H9 (cell line): ENCODE results near the gene PKD1. TPM values are rescaled to one million over a fixed set of nuclear protein-coding genes. Genes with fewer than 3 reads are reported as not detected.

Experiments
- DNase-seq: peaks from one replicate; pipeline ENCODE4 v3.0.0-alpha.2; 2017
- H2AFZ ChIP-seq: one replicate; pipeline ENCODE4 v1.6.1; 2013; ENCODE audit warnings: mild to moderate bottlenecking, low read length, control low read depth, moderate library complexity
- H2AK5ac ChIP-seq: 2 replicates; pipeline ENCODE4 v1.6.1; 2013; ENCODE audit warnings: low read length, control low read depth, mixed read lengths; ENCODE audit not compliant: insufficient read length
- H2BK120ac ChIP-seq: one replicate; pipeline ENCODE4 v1.6.1; 2013; ENCODE audit warnings: low read depth, mild to moderate bottlenecking, low read length, control low read depth, inconsistent platforms; ENCODE audit not compliant: poor library complexity, severe bottlenecking
- H2BK12ac ChIP-seq: 2 replicates; pipeline ENCODE4 v1.6.1; 2013; ENCODE audit warnings: low read length, control low read depth, mixed read lengths, low read depth; ENCODE audit not compliant: insufficient read length
- H2BK15ac ChIP-seq: 2 replicates; pipeline ENCODE4 v1.6.1; 2013; ENCODE audit warnings: low read depth, low read length, control low read depth
- H2BK20ac ChIP-seq: one replicate; pipeline ENCODE4 v1.6.1; 2013; ENCODE audit warnings: low read depth, mild to moderate bottlenecking, low read length, control low read depth, inconsistent platforms; ENCODE audit not compliant: poor library complexity, severe bottlenecking
- H2BK5ac ChIP-seq: 2 replicates; pipeline ENCODE4 v1.6.1; 2013; ENCODE audit warnings: low read length, control low read depth, mixed read lengths; ENCODE audit not compliant: insufficient read length
- H3K14ac ChIP-seq: 2 replicates; pipeline ENCODE4 v1.6.1; 2013; ENCODE audit warnings: low read length, control low read depth; ENCODE audit not compliant: insufficient read depth
- H3K18ac ChIP-seq: 2 replicates; pipeline ENCODE4 v1.6.1; 2013; ENCODE audit warnings: low read depth, mild to moderate bottlenecking, mixed read lengths, low read length, control low read depth; ENCODE audit not compliant: insufficient read length
- H3K23ac ChIP-seq: 2 replicates; pipeline ENCODE4 v1.6.1; 2013; ENCODE audit warnings: low read length, control low read depth, mixed read lengths, low read depth; ENCODE audit not compliant: insufficient read length
- H3K23me2 ChIP-seq: 2 replicates; pipeline ENCODE4 v1.6.1; 2013; ENCODE audit warnings: low read depth, mild to moderate bottlenecking, mixed read lengths, low read length, control low read depth; ENCODE audit not compliant: insufficient read length, poor library complexity, severe bottlenecking
- H3K27ac ChIP-seq: 2 replicates; pipeline ENCODE4 v1.5.1; 2013; ENCODE audit warnings: low read length, control low read depth, mixed read lengths, low read depth; ENCODE audit not compliant: insufficient read length
- H3K27me3 ChIP-seq: 2 replicates; pipeline ENCODE4 v1.6.1; 2013; ENCODE audit warnings: low read length, control low read depth, inconsistent platforms; ENCODE audit not compliant: insufficient read depth
- H3K4ac ChIP-seq: 2 replicates; pipeline ENCODE4 v1.6.1; 2013; ENCODE audit warnings: low read depth, mild to moderate bottlenecking, control low read depth, inconsistent platforms, low read length, moderate library complexity
- H3K4me1 ChIP-seq: 2 replicates; pipeline ENCODE4 v1.6.1; 2013; ENCODE audit warnings: low read length, control low read depth, inconsistent platforms; ENCODE audit not compliant: insufficient read depth
- H3K4me2 ChIP-seq: 2 replicates; pipeline ENCODE4 v1.6.1; 2013; ENCODE audit warnings: low read length, control low read depth, mixed read lengths; ENCODE audit not compliant: insufficient read length, insufficient read depth
- H3K56ac ChIP-seq: 2 replicates; pipeline ENCODE4 v1.6.1; 2013; ENCODE audit warnings: low read depth, mild to moderate bottlenecking, mixed read lengths, low read length, control low read depth; ENCODE audit not compliant: insufficient read length
- H3K79me1 ChIP-seq: 2 replicates; pipeline ENCODE4 v1.6.1; 2013; ENCODE audit warnings: low read depth, mild to moderate bottlenecking, moderate library complexity, low read length, control low read depth, inconsistent platforms; ENCODE audit not compliant: insufficient read depth, poor library complexity, severe bottlenecking
- H3K79me2 ChIP-seq: 2 replicates; pipeline ENCODE4 v1.6.1; 2013; ENCODE audit warnings: low read length, control low read depth, inconsistent platforms; ENCODE audit not compliant: insufficient read depth
- H3K9ac ChIP-seq: 2 replicates; pipeline ENCODE4 v1.6.1; 2013; ENCODE audit warnings: low read length, control low read depth, mixed read lengths; ENCODE audit not compliant: insufficient read length; ENCODE audit errors: extremely low read depth
- H3K9me3 ChIP-seq: one replicate; pipeline ENCODE4 v1.6.1; 2013; ENCODE audit warnings: low read depth, low read length, inconsistent platforms; ENCODE audit not compliant: control insufficient read depth
- H3T11ph ChIP-seq: one replicate; pipeline ENCODE4 v1.6.1; 2013; ENCODE audit warnings: mild to moderate bottlenecking, low read length, control low read depth, inconsistent platforms
- H4K20me1 ChIP-seq: one replicate; pipeline ENCODE4 v1.6.1; 2013; ENCODE audit not compliant: control insufficient read depth, insufficient read length, insufficient read depth
- H4K5ac ChIP-seq: 2 replicates; pipeline ENCODE4 v1.6.1; 2013; ENCODE audit warnings: low read depth, mild to moderate bottlenecking, mixed read lengths, low read length, control low read depth; ENCODE audit not compliant: insufficient read length
- H4K8ac ChIP-seq: replicated peaks from 2 replicates; pipeline ENCODE4 v1.6.1; 2013; ENCODE audit warnings: low read length, control low read depth, mixed read lengths, low read depth; ENCODE audit not compliant: insufficient read length
- H4K91ac ChIP-seq: 2 replicates; pipeline ENCODE4 v1.6.1; 2013; ENCODE audit warnings: low read depth, mild to moderate bottlenecking, moderate library complexity, mixed read lengths, low read length, control low read depth; ENCODE audit not compliant: insufficient read length
- H3K27ac Mint-ChIP-seq, 3 experiments: 2 replicates in 2 of 3; 3 replicates in 1 of 3; pipeline ENCODE4 v1.8.0; 2020 to 2021; ENCODE audit warnings: mixed read lengths in 3 of 3, mild to moderate bottlenecking in 1 of 3, moderate library complexity in 1 of 3
- H3K27me3 Mint-ChIP-seq: 2 replicates; pipeline ENCODE4 v1.8.0; 2021; ENCODE audit warnings: low read depth, mild to moderate bottlenecking, moderate library complexity, mixed read lengths
- H3K36me3 Mint-ChIP-seq, 3 experiments: 2 replicates in 2 of 3; 3 replicates in 1 of 3; pipeline ENCODE4 v1.8.0; 2020 to 2021; ENCODE audit warnings: low read depth in 3 of 3, mixed read lengths in 3 of 3; ENCODE audit not compliant: insufficient read depth in 1 of 3
- H3K4me1 Mint-ChIP-seq, 2 experiments: 2 replicates each; pipeline ENCODE4 v1.8.0; 2020; ENCODE audit warnings: mixed read lengths in 2 of 2
- H3K4me3 Mint-ChIP-seq, 2 experiments: 2 replicates in 1 of 2; 3 replicates in 1 of 2; pipeline ENCODE4 v1.8.0; 2020 to 2021; ENCODE audit warnings: mild to moderate bottlenecking in 2 of 2, mixed read lengths in 2 of 2, moderate library complexity in 1 of 2
- H3K9me3 Mint-ChIP-seq, 2 experiments: 2 replicates in 1 of 2; 3 replicates in 1 of 2; pipeline ENCODE4 v1.8.0; 2020; ENCODE audit warnings: mild to moderate bottlenecking in 2 of 2, mixed read lengths in 2 of 2, moderate library complexity in 1 of 2
- CTCF ChIP-seq: fragments of 200-600 bp; sonication (generic); conservative IDR thresholded peaks from 3 replicates; pipeline ENCODE4 v1.8.0; 2021; ENCODE audit warnings: antibody characterized with exemption, mild to moderate bottlenecking
- WGBS: extraction: QIAGEN DNeasy Blood & Tissue Kit; methylation state at CpG from one replicate; pipeline ENCODE4 v1.1.7; 2013; ENCODE audit warnings: missing lambda C conversion rate, low lambda C conversion rate, mixed read lengths; ENCODE audit not compliant: insufficient read length; ENCODE audit errors: extremely low coverage; 5-methylcytosine and 5-hydroxymethylcytosine counted together
- total RNA-seq: library from RNA; stranded (reverse); gene quantifications from 2 replicates; pipeline ENCODE4 v1.2.1, GENCODE V29; 2021

Gene PKD1
- total RNA-seq, 1 experiment from 2014 or later = 88.0 TPM

- no peaks in the 10 kb centered on the region for H3K79me1 ChIP-seq
- no peak overlapping the region for H2BK15ac ChIP-seq
- DNase-seq = no peak
- no peak overlapping the region for H2BK20ac ChIP-seq
- H3T11ph ChIP-seq = no peak overlapping the region
- H2AFZ ChIP-seq = no peak overlapping the region
- H3K4me1 Mint-ChIP-seq = no peaks in the 10 kb centered on the region
- no peaks in the 10 kb centered on the region for H3K4me1 ChIP-seq
- no peak overlapping the region for H3K4me2 ChIP-seq
- no peaks in the 10 kb centered on the region for H3K79me2 ChIP-seq
- no peak overlapping the region for H4K8ac ChIP-seq
- H3K9me3 Mint-ChIP-seq = no peaks in the 10 kb centered on the region
- peaks cover 4% of the 10 kb centered on the region for H3K23me2 ChIP-seq
- H2AK5ac ChIP-seq = no peak overlapping the region
- WGBS = no CpG with 5 or more reads among the region's 21 CpGs
- no peak overlapping the region for H2BK12ac ChIP-seq
- H3K14ac ChIP-seq = no peak overlapping the region
- H3K4ac ChIP-seq = no peak overlapping the region
- no peak overlapping the region for H3K4me3 Mint-ChIP-seq
- H3K27me3 ChIP-seq = no peaks in the 10 kb centered on the region
- no peaks in the 10 kb centered on the region for H3K9me3 ChIP-seq
- no peak overlapping the region for H3K18ac ChIP-seq
- H4K91ac ChIP-seq = no peak overlapping the region
- no peak for TF ChIP-seq CTCF
- no peaks in the 10 kb centered on the region for H3K27me3 Mint-ChIP-seq
- H3K23ac ChIP-seq = no peak overlapping the region
- H4K5ac ChIP-seq = no peak overlapping the region
- no peak overlapping the region for H3K27ac Mint-ChIP-seq
- no peak overlapping the region for H2BK5ac ChIP-seq
- H3K9ac ChIP-seq = no peak overlapping the region
- H4K20me1 ChIP-seq = no peaks in the 10 kb centered on the region
- H2BK120ac ChIP-seq = no peak overlapping the region
- no peak overlapping the region for H3K27ac ChIP-seq
- H3K36me3 Mint-ChIP-seq = peaks cover 11 to 44% (median 41%) of the 10 kb centered on the region in 3 experiments
- no peak overlapping the region for H3K56ac ChIP-seq
These were observed 38.9 kb upstream of the PKD1 start for GRCh38 chr16:2174396-2175131.
